ENCODE measurements around the gene PKN2.
"Not testable (repeated sequence)": the region's sequence is repeated elsewhere in the genome, so short reads cannot be mapped to it uniquely, and the experiment has no call there.

Gene PKN2

DNA sequence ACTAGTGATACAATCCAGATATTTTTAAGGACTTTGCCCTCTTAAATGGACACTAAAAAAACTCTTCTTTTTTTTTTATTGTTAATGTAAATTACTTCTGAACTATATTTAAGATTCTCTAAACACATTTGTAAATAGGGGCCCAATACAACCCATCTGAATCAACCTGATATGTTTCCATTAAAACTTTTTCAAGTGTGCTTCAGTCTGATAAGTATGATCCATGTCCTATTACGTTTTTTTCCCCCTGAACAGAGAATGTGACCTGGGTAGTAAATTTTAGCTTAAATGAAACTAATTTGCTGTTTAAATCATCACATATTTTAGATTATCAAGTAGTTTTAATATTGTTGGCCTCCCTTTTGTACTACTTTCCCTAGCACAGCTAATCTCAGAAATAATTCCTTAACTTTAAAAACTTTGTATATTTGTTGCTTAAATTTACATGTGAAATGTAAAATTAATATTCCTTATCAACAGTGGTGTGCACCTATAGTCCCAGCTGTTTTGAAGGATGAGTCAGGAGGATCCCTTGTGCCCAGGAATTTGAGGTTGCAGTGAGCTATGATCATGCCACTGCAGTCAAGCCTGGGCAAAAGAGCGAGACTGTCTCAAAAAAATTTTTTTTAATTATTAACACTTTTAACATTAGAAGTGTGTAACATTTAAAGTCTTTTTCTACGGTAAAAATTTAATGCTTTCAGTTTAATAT, 3.0 kb upstream of the PKN2 start:
- DNase-seq = no peak

DNA sequence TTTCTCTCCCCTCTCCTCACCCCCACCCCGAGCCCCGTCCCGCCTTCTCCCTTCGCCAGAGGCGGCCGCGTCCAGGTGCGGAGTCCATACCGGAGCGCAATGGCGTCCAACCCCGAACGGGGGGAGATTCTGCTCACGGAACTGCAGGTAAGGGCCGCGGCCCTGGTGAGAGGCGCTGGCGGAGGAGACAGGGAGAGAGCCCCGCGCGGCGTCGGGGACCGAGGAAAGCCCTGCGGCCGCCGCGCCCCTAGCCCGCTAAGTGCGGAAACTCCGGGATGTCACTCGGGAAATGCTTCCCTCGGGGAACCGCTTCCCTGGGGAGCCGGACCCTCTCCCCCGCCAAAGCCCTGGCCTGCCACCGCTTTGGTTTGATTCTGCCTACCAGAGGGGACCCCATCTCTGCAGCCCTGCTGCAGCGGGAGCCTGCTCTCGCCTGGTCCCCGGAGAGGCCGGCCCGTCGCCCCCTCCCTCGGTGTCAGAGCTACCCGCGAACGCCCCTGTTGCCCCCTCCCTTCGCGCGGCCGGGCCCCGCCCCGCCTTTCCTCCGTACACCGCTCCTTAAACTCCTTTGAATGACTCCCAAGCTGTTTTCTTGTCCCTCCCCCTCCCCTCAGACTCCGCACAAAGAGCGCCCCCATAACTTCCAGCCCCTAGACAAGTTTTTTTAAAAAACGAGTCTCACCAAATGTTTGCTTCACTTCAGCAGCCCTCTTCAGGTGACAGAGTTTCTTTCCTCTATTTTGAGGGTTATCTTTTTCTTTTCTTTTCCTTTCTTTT, 597 bp downstream of the PKN2 start:
- DNase-seq = peak; percentile 11

GRCh38 chr1:88685259-88685620, 1.2 kb downstream of the PKN2 start:
- no peak for DNase-seq

DNA sequence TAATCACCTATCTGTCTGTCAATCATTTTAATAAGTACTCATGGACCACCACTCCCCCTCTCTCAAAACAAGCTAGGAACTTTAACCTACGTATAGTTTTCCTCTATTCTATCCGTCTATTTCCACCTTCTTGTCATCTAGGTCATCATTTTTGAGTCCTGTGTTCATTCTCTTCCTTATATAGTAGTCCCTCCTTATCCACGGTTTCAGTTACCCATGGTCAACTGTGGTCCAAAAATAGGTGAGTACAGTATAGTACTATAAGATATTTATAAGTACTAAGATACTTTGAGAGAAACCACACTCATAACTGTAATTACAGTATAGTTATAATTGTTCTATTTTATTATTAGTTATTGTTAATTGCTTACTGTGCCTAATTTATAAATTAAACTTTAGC, 7.5 kb downstream of the PKN2 start:
- DNase-seq = no peak

- no peak for DNase-seq
Observed at GRCh38 chr1:88695781-88696180, 11.7 kb downstream of the PKN2 start.

GRCh38 chr1:88697503-88697902, 13.4 kb downstream of the PKN2 start:
- no peak for DNase-seq

DNA sequence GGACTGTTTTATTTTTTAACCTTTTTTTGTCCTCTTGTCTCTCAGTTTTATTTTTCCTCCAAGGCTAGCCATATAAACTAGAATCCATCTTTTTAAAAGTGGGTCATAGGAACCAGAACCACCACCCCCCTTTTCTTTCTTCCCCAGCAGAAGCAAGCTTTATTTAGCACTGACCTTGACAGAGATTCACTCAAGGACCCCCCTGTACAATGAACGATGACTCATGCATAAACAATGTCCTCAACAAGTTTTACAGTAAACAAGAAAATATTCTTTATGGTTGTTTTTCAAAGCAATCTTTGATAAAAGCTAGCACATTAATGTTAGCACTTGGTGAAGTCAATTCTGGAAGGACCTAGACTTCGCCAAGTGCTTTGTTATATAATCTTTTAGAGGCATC, 14.1 kb downstream of the PKN2 start:
- DNase-seq = no peak

DNA sequence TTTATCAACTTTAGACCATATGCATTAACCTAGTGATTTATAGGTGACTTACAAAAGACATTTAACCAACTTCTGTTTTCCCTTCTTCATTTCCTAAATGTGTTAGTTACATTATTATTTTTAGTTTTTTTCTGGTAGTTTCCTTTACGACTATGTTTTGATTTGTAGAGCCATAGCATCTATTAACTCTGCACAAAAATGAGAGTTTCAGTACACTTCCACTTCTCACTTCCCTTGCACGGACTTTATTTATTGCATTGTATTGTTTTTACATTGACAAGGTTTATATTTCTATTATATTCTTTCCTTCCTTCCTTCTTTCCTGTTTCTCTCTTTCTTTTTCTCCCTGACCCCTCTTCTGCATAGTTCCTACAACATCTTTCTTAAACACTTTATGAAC, 14.7 kb downstream of the PKN2 start:
- no peak for DNase-seq

DNA sequence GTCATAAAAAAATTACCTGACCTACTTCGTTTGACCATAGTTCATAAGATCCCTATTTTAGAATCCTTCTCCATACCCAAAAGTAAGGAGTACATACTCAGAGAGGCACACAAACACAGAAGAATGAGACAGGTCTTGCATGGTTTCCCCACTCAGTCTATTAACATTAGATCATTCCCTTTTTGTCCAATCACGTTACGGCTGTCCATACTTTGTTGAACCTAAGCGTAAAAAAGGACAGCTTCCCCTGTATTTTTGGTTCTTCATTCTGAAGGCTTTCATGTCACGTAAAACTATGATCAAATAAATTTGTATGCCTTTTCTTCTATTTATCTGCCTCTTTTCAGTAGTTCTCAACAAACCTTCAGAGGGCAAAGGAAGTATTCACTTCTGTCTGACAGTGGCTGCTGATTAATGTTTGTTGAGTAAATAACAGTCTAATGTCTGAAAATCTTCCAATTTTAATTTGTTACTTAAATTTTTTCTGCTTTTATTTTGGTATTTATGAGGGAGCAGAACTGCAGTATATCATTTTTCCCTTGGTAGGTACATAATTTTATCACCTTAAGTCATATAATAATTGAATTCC, 16.4 kb downstream of the PKN2 start:
- DNase-seq = no peak

DNA sequence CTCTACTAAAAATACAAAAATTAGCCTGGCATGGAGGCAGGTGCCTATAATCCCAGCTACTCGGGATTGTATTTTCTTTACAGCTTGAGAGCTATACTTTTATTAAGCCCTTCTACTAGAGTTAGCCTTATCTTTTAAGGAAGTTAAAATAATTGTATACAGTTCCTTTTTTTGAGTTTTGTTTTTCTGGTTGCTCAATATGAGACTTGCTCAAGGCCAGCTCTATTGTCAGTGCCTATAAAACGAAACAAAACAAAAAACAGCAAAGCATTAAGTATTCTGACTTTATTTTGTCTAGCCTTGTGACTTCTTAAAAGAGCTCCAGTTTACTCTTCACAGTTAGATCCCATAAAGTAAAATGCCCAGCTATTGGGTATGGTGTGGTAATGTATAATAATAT, 17.2 kb downstream of the PKN2 start:
- no peak for DNase-seq

DNA sequence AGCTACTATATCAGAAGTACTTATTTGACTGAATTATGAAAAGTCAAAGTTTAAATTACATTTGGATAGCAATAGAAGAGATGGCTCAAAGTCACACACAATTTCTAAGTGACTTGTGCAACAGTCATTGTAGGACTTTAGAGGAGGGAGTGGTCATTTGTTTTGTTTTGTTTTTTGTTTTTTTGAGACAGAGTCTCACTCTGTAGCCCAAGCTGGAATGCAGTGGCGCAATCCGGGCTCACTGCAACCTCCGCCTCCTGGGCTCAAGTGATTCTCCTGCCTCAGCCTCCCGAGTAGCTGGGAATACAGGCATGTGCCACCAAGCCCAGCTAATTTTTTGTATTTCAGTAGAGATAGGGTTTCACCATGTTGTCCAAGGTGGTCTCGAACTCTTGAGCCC, 17.7 kb downstream of the PKN2 start:
- not testable (repeated sequence) for DNase-seq

GRCh38 chr1:88708011-88708410, 23.9 kb downstream of the PKN2 start:
- DNase-seq = no peak

- not testable (repeated sequence) for DNase-seq
Observed at GRCh38 chr1:88712907-88713306, 28.8 kb downstream of the PKN2 start.

GRCh38 chr1:88716571-88716970, 32.5 kb downstream of the PKN2 start:
- DNase-seq = not testable (repeated sequence)

GRCh38 chr1:88722492-88722891, 38.4 kb downstream of the PKN2 start:
- no peak for DNase-seq

- DNase-seq = no peak
Observed at GRCh38 chr1:88726697-88727096, 42.6 kb downstream of the PKN2 start.

GRCh38 chr1:88727205-88727604, 43.1 kb downstream of the PKN2 start:
- DNase-seq = no peak

DNA sequence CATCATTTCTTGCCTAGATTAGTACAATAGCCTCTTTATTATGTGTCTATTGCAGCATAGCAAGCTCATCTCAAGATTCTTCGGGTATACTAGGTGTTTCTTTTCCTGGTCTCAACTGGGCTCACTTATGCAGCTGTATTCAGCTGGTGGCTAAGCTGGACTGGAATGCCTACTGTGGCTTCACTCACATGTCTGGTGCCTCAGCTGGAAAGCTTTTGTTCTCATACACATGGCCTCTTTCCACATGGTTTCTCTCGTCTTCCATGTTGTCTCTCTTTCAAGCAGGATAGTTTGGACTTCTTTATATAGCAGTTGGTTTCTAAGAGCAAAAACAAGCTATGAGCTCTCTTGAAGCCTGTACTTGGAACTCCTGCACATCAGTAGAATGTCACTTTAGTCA, 45.2 kb downstream of the PKN2 start:
- DNase-seq = no peak

DNA sequence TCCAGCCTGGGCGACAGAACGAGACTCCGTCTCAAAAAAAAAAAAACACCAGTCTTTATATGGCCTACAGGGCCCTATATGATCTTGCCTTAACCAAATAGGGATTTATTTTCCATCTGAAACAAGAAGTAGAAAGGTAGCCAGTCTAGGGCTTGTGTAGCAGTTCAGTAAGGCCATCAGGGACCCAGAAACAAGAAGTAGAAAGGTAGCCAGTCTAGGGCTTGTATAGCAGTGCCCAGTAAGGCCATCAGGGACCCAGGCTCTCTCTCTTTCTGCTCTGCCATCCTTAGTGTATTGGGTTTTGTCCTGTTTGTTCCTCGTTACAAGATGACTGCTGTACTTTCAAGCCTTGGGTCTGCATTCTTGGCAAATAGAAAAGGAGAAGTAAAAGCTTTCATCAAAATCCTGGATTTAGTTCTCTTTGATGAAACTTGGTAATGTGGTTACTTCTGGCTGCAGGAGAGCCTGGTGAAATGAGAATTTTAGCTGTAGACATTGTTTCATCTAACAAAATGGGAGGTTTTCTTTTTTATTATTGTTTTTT, 46.1 kb downstream of the PKN2 start:
- no peak for DNase-seq

DNA sequence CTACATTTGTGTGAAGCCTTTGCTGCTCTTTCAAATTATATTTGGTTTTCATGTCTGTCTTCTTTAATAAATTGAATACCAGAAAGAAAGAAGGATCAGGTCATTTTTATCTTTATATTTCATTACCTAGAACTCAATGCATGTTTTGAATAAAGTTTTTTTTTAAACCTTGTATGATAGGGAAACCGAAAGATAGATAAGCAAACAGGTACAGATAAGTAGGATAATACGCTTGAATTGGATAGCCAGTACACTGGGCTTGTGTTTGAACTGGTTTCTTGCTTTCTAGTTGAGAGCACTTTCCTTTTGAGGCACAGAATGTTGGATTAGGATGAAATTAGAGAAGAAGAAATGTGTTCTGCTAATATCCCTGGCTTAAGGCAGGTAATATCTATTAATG, 46.9 kb downstream of the PKN2 start:
- no peak for DNase-seq

DNA sequence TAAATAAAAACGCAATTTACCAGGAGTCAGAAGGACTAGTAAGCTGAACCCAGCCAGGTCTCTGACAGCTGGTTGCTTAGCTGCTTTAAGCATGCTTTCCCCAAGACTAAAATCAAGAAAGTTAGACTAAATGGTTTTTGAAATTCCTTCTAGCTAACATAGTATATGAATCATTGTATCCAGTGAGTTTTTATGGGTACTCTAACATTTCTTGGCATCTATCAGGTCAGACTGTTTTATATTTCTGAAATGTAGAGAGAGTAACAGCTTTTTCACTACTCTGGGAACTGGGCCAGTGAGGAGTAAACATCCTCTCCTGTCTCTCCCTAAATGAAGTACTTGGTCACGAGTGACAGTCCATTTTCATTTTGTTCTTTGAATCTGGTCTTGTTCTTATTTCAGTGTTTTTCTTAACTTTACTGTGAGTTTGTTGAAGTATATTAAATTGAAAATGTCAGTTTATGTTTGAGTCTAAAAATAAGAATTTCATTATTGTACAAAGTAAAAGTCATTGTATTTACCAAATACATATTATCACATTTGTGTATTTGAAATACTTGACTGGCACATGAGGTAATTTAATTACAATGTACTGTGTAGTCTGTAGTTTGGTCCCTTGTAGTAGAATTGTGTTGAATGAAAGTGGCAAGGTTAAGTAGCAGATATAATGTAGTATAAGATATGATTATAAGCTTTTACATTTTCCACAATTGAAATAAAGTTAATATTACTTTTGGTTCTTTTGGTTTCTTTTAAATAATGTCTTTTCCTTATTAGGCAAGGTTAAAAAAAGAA, 47.6 kb downstream of the PKN2 start:
- DNase-seq = peak; percentile 46

GRCh38 chr1:88735382-88735781, 51.3 kb downstream of the PKN2 start:
- DNase-seq = no peak

DNA sequence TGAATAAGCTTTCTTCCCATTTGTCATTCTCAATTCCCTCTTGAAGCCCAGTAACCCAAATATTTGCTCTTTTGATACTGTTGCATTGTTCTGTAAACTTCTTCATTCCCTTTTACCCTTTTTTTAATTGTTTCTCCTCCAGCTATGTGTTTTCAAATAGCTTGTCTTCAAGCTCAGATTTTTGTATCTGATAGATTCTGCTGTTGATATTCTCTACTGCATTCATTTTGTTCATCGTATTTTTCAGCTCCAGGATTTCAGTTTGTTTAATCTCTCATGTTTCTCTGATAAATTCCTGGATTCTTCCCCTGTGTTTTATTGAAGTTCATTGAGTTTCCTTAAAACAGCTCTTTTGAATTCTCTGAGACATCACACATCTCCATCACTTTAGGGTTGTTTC, 51.8 kb downstream of the PKN2 start:
- no peak for DNase-seq
